HG03045 (cell line): ENCODE measurements around the gene VWA3A.
A peak's percentile ranks its signal among the peaks of the same experiment; 100 is the strongest.
"Not testable (repeated sequence)": the region's sequence is repeated elsewhere in the genome, so short reads cannot be mapped to it uniquely, and the experiment has no call there.

Source experiments
- ATAC-seq: cut with Tn5 transposase; IDR thresholded peaks from one replicate; pipeline ENCODE4 v1.9.1; 2021; ENCODE audit warnings: mild to moderate bottlenecking, moderate library complexity; ENCODE audit not compliant: unreplicated experiment

VWA3A gene

GRCh38 chr16:22181843-22182242 lies 89.5 kb downstream of the VWA3A start:
- no peak for ATAC-seq

- ATAC-seq: no peak
These were observed 91.0 kb downstream of the VWA3A start for GRCh38 chr16:22183335-22183734.

GRCh38 chr16:22183901-22184614 lies 91.7 kb downstream of the VWA3A start:
- ATAC-seq: no peak

- no peak for ATAC-seq
These were observed 92.3 kb downstream of the VWA3A start for GRCh38 chr16:22184615-22184968.

- no peak for ATAC-seq
These were observed 94.2 kb downstream of the VWA3A start for GRCh38 chr16:22186517-22186916.

GRCh38 chr16:22188267-22188594 lies 95.9 kb downstream of the VWA3A start:
- no peak for ATAC-seq

- ATAC-seq: no peak
These were observed 96.5 kb downstream of the VWA3A start for GRCh38 chr16:22188595-22189442.

GRCh38 chr16:22189473-22190080 lies 97.2 kb downstream of the VWA3A start:
- no peak for ATAC-seq

GRCh38 chr16:22190081-22190775 lies 97.9 kb downstream of the VWA3A start:
- ATAC-seq: peak; percentile 70

GRCh38 chr16:22190776-22191531 lies 98.6 kb downstream of the VWA3A start:
- peak; percentile 44 for ATAC-seq

GRCh38 chr16:22191532-22192260 lies 99.4 kb downstream of the VWA3A start:
- ATAC-seq: no peak

- ATAC-seq: peak; percentile 21
These were observed 100.1 kb downstream of the VWA3A start for GRCh38 chr16:22192261-22193062.

- no peak for ATAC-seq
These were observed 100.7 kb downstream of the VWA3A start for GRCh38 chr16:22193063-22193411.

GRCh38 chr16:22194707-22195444 lies 102.5 kb downstream of the VWA3A start:
- no peak for ATAC-seq

GRCh38 chr16:22195445-22195694 lies 103.0 kb downstream of the VWA3A start:
- ATAC-seq: no peak

GRCh38 chr16:22195695-22196558 lies 103.6 kb downstream of the VWA3A start:
- ATAC-seq: peak; percentile 27

GRCh38 chr16:22196559-22197168 lies 104.3 kb downstream of the VWA3A start:
- not testable (repeated sequence) for ATAC-seq
